Spleen (tissue), 7 donors: Measurements from ENCODE around the gene NAA15.

Source experiments
- POLR2A ChIP-seq, 3 donors: fragments of 450-650 bp; IDR thresholded peaks; one replicate each; pipeline ENCODE4 v1.5.1; 2017; ENCODE audit warnings: antibody characterized with exemption in 3 of 3, mild to moderate bottlenecking in 1 of 3
- POLR2AphosphoS5 ChIP-seq, 3 donors: sonication (generic); formaldehyde crosslinking; IDR thresholded peaks; one replicate each; pipeline ENCODE4 v1.5.1; 2017; ENCODE audit warnings: antibody characterized with exemption in 3 of 3
- TF ChIP-seq, protein P1 (sequence below), 11 experiments: fragments of 200-600 bp in 7 of 11; fragments of 450-650 bp in 4 of 11; sonication (generic) in 4 of 11; IDR thresholded peaks in 8 of 11; conservative IDR thresholded peaks in 3 of 11; 1 replicate in 7 of 11; 2 replicates in 4 of 11; pipeline versions ENCODE4 v1.4.0 to v1.8.0; 2016 to 2021; ENCODE audit warnings: antibody characterized with exemption in 11 of 11, inconsistent platforms in 4 of 11, mild to moderate bottlenecking in 1 of 11
- donor health status: DM: no; HTN: no; CAD: no; lungs with moderate emphysema.
- donor health status: DM: no; HTN: no; CAD: no.
- donor health status: DM: no; HTN: no; CAD: no.

DNA sequence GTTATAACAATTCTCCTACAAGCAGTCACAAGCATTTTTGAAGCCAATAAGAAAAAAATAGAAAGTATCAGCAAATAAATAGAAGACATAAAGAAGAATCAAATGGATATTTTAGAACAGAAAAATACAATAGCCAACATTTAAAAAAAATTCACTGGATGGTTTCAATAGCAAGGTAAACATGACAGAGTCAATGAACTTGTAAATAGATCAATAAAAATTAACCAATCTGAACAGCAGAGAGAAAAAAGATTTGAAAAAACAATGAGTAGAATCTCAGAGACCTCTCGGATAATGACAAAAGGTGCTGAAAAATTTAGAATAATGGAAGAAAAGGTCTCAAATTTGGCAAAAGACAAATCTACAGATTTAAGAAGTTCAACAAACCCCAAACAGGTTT is 119.3 kb downstream of the NAA15 start:
- TF ChIP-seq, protein P1, sequence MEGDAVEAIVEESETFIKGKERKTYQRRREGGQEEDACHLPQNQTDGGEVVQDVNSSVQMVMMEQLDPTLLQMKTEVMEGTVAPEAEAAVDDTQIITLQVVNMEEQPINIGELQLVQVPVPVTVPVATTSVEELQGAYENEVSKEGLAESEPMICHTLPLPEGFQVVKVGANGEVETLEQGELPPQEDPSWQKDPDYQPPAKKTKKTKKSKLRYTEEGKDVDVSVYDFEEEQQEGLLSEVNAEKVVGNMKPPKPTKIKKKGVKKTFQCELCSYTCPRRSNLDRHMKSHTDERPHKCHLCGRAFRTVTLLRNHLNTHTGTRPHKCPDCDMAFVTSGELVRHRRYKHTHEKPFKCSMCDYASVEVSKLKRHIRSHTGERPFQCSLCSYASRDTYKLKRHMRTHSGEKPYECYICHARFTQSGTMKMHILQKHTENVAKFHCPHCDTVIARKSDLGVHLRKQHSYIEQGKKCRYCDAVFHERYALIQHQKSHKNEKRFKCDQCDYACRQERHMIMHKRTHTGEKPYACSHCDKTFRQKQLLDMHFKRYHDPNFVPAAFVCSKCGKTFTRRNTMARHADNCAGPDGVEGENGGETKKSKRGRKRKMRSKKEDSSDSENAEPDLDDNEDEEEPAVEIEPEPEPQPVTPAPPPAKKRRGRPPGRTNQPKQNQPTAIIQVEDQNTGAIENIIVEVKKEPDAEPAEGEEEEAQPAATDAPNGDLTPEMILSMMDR (IDR thresholded peaks at IDR 0.05 in 8 of 11, conservative IDR thresholded peaks at IDR 0.05 in 3 of 11): no peak
- TF ChIP-seq POLR2AphosphoS5 (IDR thresholded peaks at IDR 0.05): no peak
- no peak for TF ChIP-seq POLR2A (IDR thresholded peaks at IDR 0.05)
